SW 1271 (cell line): Measurements from ENCODE around the gene SGMS1.

ENCODE experiments used
- DNase-seq, 2 experiments: peaks; one replicate each; lab custom pipeline; 2025; lab: John Stamatoyannopoulos, UW

The SGMS1 gene

DNA sequence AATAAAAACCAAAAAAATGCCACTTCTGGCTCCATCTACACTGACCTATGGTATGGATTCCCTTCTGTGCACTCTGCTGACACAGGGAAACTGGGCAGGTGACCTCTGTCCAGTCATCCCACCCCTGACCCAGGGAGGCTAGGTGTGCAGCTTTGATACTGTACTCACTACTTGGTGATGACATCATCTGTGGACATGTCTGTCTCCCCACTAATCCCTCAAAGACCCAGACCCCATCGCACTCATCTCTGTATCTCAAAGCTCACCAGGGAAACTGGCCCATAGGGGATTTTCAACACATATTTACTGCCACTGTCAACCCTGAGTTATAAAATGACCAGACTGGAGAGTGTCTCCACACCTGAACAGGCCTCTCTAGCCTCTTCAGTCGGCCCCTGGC is 10.6 kb downstream of the SGMS1 start:
- DNase-seq: no peak

DNA sequence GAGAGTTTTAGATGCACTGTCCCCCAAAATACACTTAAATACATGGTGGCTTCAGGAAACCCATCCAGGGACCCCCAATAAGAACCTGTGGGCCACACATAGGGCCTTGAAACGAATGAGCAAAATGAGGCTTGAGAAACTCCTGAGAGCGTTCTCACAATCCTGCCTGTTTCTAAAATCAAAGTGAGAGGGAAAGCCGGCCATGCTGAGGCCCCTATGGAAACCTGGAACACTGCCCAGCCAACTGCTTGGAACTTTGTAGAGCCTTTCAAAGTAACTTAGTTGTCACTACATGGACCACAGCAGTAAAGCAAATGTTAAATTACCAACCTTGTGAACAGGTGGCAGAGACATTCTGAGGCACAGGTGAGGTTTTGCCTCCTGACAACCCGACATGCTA is 13.4 kb downstream of the SGMS1 start:
- no peak for DNase-seq

DNA sequence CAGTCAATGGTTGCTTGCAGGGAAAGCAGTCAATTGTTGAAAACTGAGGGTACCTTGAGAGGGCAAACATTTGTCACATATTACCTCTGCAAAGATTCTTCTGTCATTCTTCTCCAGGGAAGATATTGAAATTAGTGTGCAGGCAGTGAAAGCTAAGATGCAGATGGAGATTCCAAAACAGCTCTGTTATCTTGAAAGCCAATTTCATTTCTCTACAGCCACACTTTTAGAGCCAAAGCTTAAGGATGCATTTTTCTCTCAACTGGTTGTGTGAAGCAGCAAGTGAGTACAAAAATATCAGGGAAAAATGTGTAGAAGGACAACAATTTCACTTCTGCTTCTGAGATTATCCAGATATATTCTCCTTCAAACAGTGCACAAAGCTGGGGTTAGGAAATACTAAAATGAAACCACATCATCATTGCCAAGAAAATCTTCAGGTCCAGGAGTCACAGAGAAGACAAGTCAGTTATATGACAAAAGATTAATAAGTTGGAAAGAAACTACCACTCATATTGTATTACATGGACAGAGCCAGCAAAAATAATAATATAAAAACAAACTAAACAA is 16.3 kb downstream of the SGMS1 start:
- no peak for DNase-seq

DNA sequence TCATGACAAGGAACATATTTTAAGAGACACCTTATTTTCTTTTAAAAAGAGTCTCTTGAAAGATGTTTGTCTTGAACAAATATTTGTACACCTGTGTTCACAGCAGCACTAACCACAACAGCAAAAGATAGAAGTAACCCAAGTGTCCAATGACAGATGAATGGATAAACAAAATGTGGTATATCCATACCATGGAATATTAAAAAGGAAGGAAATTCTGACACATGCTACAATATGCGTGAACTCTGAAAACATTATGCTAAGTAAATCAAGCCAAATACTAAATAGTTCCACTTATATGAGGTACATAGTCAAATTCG is 17.8 kb downstream of the SGMS1 start:
- DNase-seq: no peak

DNA sequence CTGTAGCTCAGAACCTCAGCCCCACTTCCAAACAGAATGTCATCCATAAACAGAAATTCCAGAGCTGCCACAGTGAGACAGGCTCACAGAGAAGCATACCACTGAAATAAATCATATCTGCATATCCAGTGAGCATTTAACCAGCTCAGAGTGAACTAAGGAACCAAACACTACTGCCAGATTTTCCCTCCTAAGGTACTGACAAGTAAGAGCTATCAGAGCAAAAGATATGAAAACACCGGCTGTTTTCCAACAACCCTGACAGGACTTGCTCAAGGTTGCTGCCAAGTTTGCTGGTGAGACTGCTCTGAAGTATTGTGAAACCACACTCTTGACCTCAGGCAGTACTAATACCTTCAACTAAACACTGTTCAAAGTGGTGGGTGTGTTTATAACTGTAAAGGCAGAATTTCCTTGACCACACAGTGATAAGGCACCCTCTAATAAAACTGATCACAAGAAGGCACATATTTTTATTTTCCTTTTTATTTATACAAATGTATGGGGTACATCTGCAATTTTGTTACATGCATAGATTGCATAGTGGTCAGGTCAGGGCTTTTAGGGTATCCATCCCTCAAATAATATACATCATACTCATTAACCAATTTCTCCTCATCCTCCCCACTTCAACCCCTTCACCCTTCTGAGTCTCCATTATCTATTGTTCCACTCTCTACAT is 18.3 kb downstream of the SGMS1 start:
- DNase-seq: peak in 1 of 2 experiments; percentile 69

DNA sequence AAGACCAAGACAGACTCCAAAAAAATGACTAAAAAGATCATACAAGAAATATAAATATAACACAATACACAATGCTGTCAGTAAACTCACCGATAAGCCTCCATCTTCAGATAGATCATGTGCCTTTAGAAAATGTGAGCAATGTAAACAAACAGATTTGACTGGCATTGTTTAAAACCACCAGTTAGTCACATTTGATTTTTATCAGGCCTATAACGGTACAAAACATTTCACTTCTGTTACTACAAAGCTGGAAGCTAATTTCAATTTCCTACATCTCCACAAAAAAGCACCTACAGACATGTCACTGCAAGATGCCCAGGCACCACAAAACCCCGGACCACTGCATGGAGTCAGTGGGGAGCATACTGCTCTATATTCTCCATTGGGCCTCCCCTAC is 18.9 kb downstream of the SGMS1 start:
- DNase-seq: no peak

DNA sequence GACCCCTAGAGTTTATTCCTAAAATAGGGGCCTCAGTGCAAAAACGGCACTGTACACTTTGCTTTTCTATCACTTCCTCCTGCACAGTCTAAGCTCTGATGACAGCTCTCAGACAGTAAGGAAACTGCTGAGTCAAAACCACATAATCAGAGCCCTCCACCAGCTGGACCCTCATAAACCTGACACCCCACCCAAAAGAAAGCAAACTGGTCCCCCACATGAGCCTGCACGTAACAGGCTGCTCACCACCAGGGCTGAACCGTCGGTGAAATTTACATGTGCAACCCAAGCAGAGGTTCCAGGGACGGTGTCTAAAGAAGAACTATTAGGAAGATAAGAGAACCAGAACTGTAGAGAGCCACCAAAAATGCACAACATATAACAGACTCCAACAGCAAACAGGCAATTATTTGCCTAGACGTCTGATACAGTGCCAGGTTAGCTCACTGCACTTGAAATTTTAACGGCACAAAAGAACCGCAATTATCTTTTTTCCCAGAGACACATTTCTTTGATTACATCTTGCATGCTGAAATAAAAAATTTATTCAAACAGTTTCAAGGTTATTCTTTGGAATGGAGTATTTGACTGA is 19.6 kb downstream of the SGMS1 start:
- DNase-seq: no peak

DNA sequence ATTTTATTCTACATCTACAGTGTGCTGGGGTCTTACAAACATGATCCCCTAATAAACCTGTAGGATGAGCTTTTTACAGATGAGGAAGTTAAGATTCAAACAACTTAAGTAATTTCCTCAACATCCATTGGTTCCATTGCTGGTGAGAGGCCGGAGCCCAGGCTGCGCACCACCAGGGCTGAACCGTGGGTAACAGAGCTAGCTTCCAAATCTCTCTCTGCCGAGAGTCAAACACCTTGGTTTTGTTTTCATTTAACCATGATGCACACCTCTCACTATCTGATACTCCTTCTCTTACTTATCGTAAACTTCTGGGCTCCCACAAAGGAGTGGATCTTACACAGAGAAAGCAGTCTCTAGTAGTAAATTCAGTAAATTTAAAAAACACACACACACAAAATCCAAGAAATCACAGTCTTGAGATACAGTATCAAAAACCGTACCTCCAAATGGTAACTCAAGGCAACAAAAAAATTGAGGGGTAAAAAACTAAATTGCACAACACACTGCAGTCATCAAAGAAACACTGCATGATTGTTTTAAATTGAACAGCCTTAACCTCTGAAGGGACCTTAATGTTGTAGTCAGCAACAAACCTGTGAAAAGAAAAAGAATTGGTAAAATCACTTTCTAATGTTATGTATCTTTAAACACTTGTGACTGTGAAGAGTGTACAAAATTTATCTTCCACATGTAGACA is 20.5 kb downstream of the SGMS1 start:
- no peak for DNase-seq

DNA sequence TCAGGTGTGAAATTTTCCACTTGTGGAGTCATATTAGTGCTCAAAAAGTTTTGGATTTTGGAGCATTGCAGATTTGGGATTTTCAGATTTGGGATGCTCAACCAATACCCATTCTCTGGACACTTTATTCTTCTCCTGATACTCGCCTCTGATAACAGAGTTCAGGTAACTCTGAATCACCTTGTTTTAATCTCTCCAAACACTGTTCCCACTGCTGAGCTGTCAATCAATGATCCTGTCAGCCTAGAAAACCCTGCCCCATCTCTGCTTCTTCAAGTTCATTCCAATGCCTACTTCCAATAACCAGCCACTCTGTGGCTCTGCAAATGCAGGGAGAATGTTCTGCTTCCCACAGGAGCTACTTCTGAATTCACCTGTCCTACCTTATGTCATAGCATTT is 21.8 kb downstream of the SGMS1 start:
- no peak for DNase-seq

DNA sequence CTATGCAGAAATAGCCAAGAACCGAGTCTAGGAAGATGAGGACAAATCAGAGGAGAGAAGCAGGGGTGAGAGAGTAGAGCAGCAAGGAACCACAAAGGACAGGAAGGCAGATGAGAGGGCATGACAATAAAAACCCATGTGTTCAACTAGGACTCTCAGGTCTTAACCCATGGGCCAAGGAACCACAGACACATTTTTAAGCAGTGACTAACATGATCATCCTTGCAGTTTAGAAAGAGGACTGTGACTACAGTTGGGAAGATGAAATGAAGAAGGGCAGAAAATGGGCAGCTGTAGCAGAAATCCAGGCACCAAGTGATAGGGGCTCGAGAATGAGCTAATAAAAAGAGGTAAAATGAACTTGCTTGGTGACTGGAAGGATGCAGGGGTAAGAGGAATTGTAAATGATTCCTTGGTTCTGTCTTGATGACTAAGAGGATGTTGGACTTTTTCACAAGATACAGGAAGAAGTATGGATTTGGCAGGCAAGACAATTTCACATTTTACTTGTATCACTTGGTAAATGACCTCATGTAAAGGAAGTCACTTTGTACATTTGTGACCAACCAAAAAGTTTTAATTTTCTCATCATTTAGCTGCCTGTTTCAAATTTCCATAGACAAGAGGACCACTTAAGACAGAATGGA is 22.8 kb downstream of the SGMS1 start:
- DNase-seq: no peak

DNA sequence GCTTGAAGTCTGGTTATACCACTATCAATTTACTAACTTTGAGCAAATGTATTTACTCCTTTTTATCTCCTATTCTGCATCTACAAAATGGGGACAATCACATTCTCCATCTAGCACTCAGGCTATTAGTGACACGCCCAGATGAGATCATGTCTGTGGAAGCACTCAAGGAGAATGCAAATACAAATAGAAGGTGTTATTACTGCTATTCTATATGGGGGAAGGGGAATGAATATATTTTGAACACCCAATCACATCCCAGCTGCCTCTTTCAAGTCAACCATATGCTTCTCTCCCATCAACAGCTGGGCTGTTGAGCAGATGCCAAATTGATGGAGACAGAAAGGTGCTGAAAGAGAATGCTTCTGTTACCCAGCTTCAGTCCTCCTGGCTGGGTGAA is 23.5 kb downstream of the SGMS1 start:
- no peak for DNase-seq

DNA sequence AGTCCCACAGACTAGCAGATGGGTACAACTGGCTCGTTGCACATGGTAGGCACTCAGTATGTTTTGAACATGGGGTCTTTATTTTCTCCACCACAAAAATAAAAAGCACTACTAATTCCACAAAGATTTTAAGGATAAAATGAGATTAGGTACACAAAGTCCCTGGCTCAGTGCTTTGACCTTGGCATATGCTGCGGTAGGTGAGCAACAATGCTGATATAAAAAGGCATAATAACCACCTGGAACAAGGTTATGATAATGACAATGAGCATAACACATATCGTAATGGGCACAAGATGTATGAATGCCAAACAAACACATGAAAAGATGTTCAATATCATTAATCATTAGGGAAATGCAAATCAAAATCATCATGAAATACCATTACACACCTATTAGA is 26.9 kb downstream of the SGMS1 start:
- no peak for DNase-seq

DNA sequence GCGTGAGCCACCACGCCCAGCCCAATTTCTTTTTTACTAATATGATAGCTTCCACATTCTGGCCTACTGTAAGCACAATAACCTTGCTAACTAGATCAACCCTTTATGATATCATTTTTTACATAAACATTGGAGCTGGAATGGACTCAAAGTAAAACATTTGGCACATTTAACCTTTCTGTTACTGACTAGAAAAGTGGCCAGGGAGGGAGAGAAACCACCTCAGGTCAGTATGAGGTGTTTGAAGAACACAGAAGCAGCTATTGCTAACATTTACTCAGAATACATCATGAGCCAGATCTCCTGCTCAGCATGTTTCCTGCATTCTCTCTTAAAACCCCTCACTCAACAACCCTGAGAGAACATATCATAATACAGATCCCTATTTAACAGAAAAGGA is 27.3 kb downstream of the SGMS1 start:
- DNase-seq: no peak

DNA sequence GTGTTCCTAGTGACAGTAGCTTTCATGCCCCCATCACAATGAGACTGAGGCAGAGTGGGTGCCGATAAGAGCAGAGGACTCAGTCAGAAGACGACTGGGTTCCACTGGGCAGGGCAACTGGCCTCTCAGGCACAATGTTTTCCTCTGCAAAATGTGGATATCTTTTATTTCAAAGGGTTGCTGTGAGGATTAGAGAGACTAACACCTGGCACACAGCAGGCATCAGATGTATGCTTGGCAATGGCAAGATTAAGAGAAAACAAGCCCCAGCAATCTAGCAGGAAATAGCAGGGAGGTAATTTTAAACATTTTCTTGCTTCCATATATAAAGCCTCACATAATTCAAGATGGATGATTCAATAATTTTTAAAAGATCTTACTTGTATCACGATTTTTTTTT is 28.0 kb downstream of the SGMS1 start:
- no peak for DNase-seq

DNA sequence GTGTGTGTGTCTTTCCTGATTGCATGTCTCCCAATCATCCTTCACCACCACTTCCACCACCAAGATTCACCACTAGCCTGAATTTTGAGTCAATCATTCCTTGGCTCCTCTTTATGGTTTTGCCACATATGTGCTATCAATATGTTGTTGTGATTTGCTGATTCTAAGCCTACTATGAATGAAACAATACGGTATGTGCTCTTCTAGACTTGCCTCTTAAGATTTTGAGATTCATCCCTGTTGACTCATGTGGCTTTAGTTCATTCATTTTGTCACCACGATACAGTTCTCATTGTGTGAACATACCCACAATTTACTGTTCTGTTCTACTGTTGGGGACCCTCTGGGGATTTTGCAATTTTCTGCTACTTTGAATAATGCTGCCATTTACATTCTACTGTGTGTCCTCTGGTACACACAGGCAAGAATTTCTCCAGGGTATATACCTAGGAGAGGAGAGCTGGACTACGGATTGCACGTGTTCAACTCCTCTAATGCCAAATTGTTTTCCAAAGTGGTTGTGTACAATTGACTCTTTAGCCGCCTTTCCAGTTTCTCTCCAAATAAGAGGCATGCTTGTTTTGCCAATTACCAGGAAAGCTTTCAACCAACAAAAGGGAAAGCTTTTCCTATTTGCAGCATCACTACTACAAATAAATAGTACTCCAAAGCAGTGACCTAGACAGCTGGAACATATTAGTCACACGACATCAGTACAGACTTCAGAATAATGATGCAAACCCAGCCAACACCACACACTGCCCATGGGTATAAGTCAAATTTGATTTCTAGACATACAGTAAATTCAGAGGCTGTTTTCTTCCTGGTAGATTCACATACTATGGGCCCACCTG is 30.0 kb downstream of the SGMS1 start:
- no peak for DNase-seq

DNA sequence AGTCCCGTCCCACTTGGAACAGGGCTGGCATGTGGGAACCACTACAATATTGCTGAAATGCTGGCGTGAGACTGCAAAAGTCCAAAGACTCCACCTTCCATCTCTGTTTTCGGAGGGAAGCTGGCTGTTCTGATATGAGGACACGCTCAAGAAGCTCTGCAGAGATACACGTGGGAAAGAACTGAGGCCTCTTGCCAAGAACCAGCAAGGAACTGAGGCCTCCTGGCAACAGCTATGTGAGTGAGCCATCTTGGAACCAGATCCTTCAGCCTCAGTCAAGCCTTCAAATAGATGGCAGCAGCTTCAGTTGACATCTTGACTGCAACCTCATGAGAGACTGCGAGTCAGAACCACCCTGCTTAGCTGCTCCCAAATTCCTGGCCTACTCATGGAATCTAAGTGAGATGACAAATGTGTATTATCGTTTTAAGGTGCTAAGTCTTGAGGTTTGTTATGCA is 30.8 kb downstream of the SGMS1 start:
- DNase-seq: no peak

DNA sequence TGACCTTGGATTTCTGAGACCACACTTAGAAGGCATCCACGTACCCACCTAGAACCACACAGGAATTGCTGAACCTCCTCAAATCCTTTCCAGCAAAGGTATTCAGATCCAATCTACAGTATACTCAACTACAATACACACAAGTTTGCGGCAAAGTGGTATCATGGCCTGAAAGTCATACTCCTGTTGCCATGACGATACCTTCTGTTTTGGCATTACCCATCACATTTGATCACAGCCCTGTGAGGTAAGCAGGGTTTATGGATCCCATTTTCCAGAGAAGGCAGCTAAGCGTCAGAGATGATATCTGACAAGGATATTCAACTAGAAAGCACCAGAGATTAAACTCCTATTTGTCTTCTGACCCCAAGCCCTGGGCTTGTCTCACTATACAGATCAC is 32.8 kb downstream of the SGMS1 start:
- DNase-seq: no peak

DNA sequence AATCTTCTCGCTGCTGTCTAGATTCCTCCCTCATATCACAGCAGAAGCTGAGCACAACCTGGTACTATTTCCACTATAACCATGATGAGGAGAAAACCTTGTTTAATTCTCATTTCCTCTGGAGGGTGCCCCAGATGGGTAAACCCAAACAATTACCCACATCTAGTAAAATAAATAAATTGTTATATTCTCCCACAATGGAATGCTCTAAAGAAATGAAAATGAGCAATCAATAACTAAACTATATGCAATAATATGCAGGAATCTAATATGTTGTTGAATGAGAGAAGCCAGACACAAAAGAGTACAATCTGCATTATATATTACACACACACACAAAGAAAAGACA is 37.0 kb downstream of the SGMS1 start:
- DNase-seq: no peak

DNA sequence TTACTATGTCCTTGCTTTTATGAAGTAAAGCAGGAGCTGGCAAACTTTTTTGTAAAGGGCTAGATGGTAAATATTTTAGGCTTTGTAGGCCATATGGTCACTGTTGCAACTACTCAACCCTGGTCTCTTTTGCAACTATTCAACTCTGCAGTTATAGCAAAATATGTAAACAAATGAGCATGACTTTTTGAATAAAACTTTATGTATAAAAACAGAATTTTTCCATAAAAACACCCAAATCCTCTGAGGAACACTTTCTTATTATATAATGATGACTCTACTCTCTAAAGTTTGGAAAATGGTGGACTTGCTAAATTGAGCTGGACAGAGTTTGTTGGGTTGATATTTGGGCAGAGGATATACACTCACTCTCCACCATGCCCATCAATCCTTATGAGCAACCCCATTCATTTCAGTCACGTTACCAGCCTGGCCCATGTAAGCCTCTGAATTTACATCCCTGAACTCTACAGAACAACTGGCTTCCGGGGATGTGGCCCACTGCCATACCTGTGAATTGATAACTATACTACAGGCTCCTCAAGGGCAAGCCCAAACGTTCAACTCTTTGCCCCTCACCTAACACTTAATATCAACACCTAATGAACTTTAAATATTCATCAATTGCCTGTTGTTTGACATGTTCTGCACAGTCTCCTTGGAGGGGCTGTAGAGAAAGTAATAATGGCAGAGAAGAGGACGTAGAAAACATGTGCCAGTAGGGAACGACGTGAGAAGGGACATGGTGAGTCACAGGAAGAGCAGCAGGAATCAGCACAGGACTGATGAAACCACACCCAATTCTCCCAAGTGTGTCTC is 37.6 kb downstream of the SGMS1 start:
- DNase-seq: peak; percentile 28 to 86

DNA sequence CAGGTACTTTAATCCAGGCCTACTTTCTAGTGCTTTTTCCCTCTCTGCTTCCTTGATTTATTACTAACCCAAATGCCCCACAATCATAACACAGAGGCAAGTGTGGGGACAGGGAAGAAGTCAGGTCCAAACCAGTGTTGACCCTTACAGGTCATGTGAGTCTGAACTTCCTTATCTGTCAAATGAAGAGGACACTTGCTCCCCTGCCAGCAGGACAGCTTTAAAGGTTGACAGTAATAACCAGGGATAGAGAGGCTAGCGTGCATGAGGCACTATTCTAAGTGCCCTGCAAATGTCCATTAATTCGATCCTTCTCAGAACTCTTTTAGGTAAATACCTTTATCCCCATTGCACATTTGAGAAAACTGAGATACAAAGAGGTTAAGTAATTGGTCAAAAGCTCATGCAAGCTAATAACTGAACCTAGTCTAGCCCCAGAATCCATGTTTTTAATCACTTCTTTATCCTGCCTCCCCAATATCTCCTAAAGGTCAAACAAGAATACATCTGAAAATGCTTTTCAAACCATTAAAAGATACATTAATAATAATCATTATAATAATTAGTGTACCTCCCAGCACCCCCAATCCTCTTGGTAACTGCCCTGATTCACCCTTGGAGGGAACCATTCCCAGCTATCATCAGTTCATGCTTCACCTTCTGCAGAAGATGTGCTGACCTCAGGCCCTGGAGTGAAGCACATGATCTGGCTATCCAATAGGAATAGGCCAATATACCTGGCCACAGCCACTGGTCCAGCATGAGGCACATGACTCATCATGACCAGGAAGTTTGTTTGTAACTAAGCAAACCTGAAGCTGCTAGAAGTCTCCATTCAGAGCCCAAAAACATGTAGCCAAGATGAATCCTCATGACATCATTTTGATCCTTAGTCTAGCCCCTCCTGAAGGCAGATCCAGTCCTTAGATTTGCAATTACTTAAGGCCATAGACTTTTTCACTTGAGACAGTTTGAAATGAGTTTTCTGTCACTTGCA is 40.7 kb downstream of the SGMS1 start:
- peak in 1 of 2 experiments; percentile 24 for DNase-seq
